AG09319 (cell line): Measurements from ENCODE around the gene CABP4.

Experiments used
- DNase-seq: peaks from one replicate; pipeline ENCODE4 v3.0.0-alpha.2; 2010; ENCODE audit warnings: low read depth; ENCODE audit errors: extremely low read depth
- TF ChIP-seq, protein P1 (sequence below): IDR thresholded peaks from 2 replicates; pipeline ENCODE4 v1.5.1; 2011; ENCODE audit warnings: low read depth, mild to moderate bottlenecking, inconsistent platforms, low read length, moderate library complexity

The CABP4 gene

DNA sequence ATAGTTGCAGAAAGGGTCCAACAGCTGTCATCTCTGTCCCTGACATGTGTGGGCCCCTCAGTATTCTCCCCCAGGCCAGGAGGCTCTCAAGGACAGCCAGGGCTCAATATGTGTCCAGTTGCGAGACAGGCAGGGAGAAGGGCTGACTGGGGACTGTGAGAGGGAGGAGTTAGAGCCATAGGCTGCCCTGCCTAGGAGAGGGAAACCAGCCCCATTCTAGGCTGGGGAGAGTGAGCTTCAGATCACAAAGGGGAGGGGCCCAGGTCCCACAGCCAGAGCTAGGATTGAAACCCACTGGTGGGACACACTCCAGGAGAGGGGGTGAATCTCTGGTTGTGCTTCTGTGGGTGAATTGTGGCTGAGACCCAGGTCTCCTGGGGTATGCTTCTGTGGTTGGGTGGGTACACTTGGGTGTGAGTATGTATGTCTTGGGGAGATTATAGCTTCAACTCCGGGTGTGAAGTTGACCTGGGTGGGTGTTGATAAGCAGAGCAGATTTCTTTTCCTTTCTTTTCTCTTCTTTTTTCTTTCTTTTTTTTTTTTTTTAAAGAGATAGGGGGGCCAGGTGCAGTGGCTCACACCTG lies 41.8 kb upstream of the CABP4 start:
- TF ChIP-seq, protein P1, sequence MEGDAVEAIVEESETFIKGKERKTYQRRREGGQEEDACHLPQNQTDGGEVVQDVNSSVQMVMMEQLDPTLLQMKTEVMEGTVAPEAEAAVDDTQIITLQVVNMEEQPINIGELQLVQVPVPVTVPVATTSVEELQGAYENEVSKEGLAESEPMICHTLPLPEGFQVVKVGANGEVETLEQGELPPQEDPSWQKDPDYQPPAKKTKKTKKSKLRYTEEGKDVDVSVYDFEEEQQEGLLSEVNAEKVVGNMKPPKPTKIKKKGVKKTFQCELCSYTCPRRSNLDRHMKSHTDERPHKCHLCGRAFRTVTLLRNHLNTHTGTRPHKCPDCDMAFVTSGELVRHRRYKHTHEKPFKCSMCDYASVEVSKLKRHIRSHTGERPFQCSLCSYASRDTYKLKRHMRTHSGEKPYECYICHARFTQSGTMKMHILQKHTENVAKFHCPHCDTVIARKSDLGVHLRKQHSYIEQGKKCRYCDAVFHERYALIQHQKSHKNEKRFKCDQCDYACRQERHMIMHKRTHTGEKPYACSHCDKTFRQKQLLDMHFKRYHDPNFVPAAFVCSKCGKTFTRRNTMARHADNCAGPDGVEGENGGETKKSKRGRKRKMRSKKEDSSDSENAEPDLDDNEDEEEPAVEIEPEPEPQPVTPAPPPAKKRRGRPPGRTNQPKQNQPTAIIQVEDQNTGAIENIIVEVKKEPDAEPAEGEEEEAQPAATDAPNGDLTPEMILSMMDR = no peak
- no peak for DNase-seq

DNA sequence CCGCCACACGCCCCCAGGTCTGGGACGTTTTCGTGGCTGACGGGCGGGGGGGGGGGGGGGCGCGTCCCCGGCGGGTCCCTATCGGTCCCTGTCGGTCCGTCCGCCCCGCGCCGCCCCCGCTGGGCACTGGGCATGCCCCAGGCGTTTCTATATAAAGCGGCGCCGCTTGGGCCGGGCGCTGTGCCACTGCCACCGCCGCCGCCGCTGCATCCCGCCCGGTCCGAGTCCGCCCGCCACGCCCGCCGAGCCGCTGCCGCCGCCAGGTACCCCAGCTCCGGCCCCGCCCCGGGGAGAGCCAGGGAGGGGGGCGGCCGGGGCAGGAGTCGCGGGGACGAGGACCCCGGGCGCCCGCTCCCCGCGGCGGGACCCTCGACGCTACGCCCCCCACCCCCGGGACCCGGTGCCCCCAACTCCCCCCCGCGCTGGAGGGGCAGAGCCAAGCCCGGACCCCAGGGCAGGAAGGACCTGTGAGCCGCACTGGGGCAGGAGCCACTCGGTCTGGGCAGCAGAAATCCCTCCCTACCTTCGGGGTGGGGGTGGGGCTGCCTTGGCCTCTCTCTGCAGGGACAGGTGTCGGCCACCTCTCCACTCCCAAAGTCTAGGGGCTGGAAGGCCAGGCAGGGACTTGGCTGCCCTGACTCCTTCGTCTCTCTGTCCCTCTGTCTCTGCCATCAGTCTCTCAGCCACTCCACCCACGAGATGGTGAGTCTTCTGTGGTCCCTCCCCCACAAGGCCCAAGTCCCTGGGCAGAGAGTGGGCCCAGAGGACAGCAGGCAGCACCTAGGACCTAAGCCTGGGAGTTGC lies 39.5 kb upstream of the CABP4 start, which contains the start of gene CARNS1:
TSS of gene CARNS1 (plus strand) at position 178 of the 804 bp plus-strand sequence. CDS start at position 700, 522 bp downstream.
- TF ChIP-seq, protein P1 = no peak
- no peak for DNase-seq

DNA sequence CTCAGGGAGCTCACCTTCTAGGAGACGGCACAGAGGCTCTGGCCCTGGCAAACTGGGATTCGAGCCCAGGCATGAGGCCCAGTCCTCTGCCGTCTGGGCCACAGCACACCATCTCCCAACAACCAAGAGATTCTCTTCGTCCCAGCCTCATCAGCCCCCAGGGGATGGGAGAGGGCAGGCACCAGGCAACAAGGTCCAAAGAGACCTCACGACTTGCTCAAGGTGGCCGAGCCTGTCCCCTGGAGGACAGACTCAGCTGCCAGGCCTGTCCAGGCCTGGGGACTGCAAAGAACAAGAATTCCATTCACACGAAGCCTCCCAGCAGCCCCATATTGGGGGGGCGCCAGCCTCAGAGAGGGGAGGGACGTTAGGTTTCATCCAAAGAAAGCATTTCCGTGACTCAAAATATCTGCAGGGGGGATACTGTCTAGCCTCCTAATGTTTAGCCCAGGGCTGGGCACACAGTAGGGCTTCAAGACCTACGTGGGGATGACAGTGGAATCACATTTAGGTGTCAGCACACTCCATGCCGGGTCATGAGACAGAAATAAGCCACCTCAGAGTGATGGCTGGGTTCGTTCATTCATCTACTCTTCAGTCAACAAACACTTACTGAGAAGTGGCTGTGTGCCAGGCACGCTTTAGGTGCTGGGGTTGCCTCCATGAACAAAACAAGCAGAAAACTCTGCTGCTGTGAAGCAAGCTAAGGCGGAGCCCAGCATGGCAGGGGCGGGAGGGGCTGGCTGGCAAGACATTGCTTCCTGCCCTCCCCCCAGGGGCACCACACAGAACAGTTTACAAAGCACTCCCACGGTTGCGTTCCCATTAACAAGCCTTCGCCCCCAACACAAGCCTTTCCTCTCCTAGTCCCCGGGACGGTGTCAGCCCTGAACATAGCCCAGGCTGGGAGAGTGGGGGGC lies 38.5 kb upstream of the CABP4 start:
- DNase-seq = no peak
- TF ChIP-seq, protein P1 = no peak

DNA sequence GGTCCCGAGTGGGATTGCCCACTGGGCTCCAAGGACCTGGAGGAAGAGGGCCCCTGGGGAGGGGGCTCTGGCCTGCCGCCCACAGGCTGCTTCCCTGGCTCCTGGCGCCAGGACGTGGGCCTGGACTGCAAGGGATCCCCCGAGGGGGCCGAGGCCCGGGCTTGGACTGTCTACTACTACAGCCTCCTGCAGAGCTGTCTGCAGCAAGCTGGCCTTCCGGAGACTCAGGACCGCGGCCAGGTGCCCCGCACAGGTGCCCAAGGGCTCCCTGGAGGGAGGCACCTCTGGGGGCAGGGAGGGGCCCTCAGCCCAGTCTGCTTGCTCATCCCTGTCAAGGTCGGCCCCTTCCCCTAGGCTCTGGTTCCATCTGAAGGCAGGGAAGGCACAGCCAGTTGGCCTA lies 37.7 kb upstream of the CABP4 start:
- no peak for DNase-seq
- TF ChIP-seq, protein P1 = no peak

DNA sequence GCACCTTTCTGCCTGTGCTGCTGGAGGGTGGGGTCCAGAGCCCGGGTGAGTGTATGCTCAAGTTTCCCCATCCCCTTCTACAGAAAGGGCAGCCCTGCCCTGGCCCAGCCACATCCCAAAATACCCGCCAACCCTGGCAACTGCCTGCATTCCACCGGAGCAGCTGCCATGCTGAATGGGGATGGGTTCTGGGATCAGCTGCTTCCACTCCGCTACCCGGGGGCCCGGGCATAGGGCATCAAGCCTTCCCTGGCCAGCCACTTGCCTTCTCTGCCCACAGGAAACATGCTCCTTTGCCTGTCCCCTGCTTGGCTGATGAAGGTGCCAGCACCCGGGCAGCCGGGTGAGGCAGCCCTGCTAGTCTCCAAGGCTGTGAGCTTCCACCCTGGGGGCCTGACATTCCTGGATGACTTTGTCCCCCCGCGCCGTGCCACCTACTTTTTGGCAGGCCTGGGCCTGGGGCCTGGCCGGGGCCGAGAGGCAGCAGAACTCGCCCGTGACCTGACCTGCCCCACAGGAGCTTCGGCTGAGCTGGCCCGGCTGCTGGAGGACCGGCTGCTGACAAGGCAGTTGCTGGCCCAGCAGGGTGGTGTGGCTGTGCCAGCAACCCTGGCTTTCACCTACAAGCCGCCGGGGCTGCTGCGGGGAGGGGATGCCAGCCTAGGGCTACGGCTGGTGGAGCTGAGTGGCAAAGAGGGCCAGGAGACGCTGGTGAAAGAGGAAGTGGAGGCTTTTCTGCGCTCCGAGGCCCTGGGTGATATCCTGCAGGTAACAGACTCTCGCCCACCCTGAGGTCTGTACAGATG lies 36.5 kb upstream of the CABP4 start:
- no peak for DNase-seq
- TF ChIP-seq, protein P1 = no peak

DNA sequence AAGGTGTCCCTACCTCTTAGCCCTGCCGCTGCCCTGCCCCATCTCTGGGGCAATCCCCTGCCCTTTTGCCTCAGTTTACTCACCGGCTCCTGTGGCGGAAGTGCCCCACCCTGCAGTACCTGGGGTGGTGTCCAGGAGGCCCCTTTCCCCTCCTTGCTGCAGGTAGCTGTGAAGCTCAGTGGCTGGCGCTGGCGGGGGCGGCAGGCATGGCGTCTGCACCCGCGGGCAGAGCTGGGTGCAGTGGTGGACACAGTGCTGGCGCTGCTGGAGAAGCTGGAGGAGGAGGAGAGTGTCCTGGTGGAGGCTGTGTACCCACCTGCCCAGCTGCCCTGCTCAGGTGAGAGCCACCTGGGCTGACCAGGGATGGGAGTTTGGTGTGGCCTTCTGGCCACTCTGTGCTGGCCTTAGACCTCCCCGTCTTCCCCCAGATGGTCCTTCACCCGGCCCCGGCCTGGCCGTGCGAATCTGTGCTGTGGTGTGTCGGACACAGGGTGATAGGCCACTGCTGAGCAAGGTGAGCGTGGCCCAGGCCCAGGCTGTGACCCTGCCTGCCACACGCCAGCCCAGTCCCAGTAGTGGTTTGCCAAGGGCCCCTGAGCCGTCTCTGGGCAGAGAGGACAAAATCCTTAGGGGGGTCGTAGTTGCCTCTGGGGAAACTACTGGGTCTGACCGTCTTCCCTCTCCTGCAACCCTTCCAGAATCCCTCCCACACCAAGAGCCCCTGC lies 35.7 kb upstream of the CABP4 start:
- TF ChIP-seq, protein P1 = no peak
- DNase-seq = no peak
